ENCODE results near the gene ZC3H15. TPM values are rescaled to one million over a fixed set of nuclear protein-coding genes. Genes with fewer than 3 reads are reported as not detected.
A peak's percentile ranks its signal among the peaks of the same experiment; 100 is the strongest.

Gene ZC3H15
- polyA plus RNA-seq, 2 of the 4 experiments (the other 2 are of a cell fraction), result 99.2 to 191 TPM

GRCh38 chr2:186543561-186544131 is 57.6 kb downstream of the ZC3H15 start:
- Histone ChIP-seq H3K9me3 (no peaks in the 10 kb centered on the region), H3K4me2 (peak overlapping the region; percentile 82), H3K27ac (peak overlapping the region; percentile 90 to 91), H3K4me1 (peaks cover 67% of the 10 kb centered on the region), H3K4me3 (peak overlapping the region; percentile 6; the same call in 1 of the 3 replicates)
- FAIRE-seq (no peak), DNase-seq (ENCODE audit: low read depth in 1 of 2, low spot score in 1 of 2) (peak in 1 of 2 experiments; percentile 49), ATAC-seq (peak; percentile 62 to 64; a peak in 5 of 6 replicates)
- CTCF ChIA-PET, result interaction anchor here (1.3 kb wide), 1 partner anchor 11 kb away, joined by 3 read pairs; no protein-coding TSS in a partner anchor
- TF ChIP-seq FOSL2 (IDR thresholded peaks at IDR 0.05), result no peak
- peak; percentile 72 for TF ChIP-seq FOSL2 (CRISPR knock-in tag; IDR thresholded peaks at IDR 0.05)
- TF ChIP-seq CHD4 (IDR thresholded peaks at IDR 0.05; ENCODE audit: borderline replicate concordance), result no peak
- TF ChIP-seq RARB (CRISPR knock-in tag; IDR thresholded peaks at IDR 0.05), result 0 out of 2 replicates have a peak, but pooled peaks have one; percentile 36
- POLR2A ChIA-PET, result interaction anchor here (1.0 to 2.2 kb wide), 3 partner anchors 10 to 58 kb away, joined by 4 to 21 read pairs (median 8); partner anchors contain the start of genes ITGAV and ZC3H15
- WGBS (ENCODE audit: missing lambda C conversion rate), result 52% methylated on average over 3 of the region's 3 CpGs

- POLR2A ChIA-PET, result interaction anchor here (1.0 to 2.2 kb wide), 4 partner anchors 11 to 58 kb away, joined by 4 to 21 read pairs (median 8); partner anchors contain the start of genes ITGAV and ZC3H15
- FAIRE-seq (peak; percentile 95), ATAC-seq (peak; percentile 92 to 93), DNase-seq (ENCODE audit: low read depth in 1 of 2, low spot score in 1 of 2) (peak; percentile 51 to 85)
- Histone ChIP-seq H3K9me3 (no peaks in the 10 kb centered on the region), H3K4me3 (peak overlapping the region; percentile 6; the same call in 1 of the 3 replicates), H3K4me1 (peaks cover 67% of the 10 kb centered on the region), H3K4me2 (peak overlapping the region; percentile 82), H3K27ac (peak overlapping the region; percentile 90 to 91)
- CTCF ChIA-PET, result interaction anchor here (1.3 kb wide), 1 partner anchor 10 kb away, joined by 3 read pairs; no protein-coding TSS in a partner anchor
- no peak for TF ChIP-seq USF2 (IDR thresholded peaks at IDR 0.05)
- no peak for TF ChIP-seq MYC (IDR thresholded peaks at IDR 0.05; ENCODE audit: borderline replicate concordance, low read length)
- TF ChIP-seq RAD21 (conservative IDR thresholded peaks at IDR 0.05 in 1 of 2, IDR thresholded peaks at IDR 0.05 in 1 of 2), result peak in 1 of 2 experiments; percentile 19; a peak in 2 of 5 replicates
- peak; percentile 38 to 48; a peak in 2 of 5 replicates for TF ChIP-seq EP300 (IDR thresholded peaks at IDR 0.05)
- no peak for TF ChIP-seq BHLHE40 (IDR thresholded peaks at IDR 0.05; ENCODE audit: low read depth, low read length)
- TF ChIP-seq JUN (IDR thresholded peaks at IDR 0.05), result peak; percentile 43 to 74; a peak in 2 of 5 replicates
- peak; percentile 66; the same call in 1 of the 2 replicates for TF ChIP-seq FOSL2 (IDR thresholded peaks at IDR 0.05)
- TF ChIP-seq FOSL2 (CRISPR knock-in tag; IDR thresholded peaks at IDR 0.05), result peak; percentile 89
- TF ChIP-seq MAFK (IDR thresholded peaks at IDR 0.05; ENCODE audit: partially characterized antibody), result peak; percentile 31
- peak; percentile 43; the same call in 1 of the 2 replicates for TF ChIP-seq JUNB (IDR thresholded peaks at IDR 0.05)
- TF ChIP-seq RARB (CRISPR knock-in tag; IDR thresholded peaks at IDR 0.05), result 0 out of 2 replicates have a peak, but pooled peaks have one; percentile 1
- TF ChIP-seq GATA3 (IDR thresholded peaks at IDR 0.05; ENCODE audit: borderline replicate concordance), result peak; percentile 90
- peak in 1 of 2 experiments; percentile 61; a peak in 1 of 4 replicates for TF ChIP-seq CEBPB (IDR thresholded peaks at IDR 0.05)
- TF ChIP-seq MAX (IDR thresholded peaks at IDR 0.05), result peak; percentile 57; the same call in 1 of the 2 replicates
- WGBS (ENCODE audit: missing lambda C conversion rate), result 6% methylated on average over 1 of the region's 1 CpG
Observed at GRCh38 chr2:186544255-186544675, 58.2 kb downstream of the ZC3H15 start.

GRCh38 chr2:186546846-186547245 is 60.8 kb downstream of the ZC3H15 start:
- ATAC-seq (no peak), FAIRE-seq (no peak), DNase-seq (ENCODE audit: low read depth in 1 of 2, low spot score in 1 of 2) (no peak)
- no peak overlapping the region; the same call in 2 of the 3 replicates for H3K4me2 ChIP-seq
- WGBS (ENCODE audit: missing lambda C conversion rate), result 38% methylated on average over 1 of the region's 1 CpG
- POLR2A ChIA-PET, result no interaction called here
- peaks cover 52% of the 10 kb centered on the region for H3K4me1 ChIP-seq
- no peak overlapping the region for H3K4me3 ChIP-seq
- H3K27ac ChIP-seq, result peak overlapping the region in 1 of 2 experiments; percentile 80; a peak in 4 of 6 replicates
- H3K9me3 ChIP-seq, result no peaks in the 10 kb centered on the region
- CTCF ChIA-PET, result interaction anchor here (1.1 to 2.3 kb wide), 4 partner anchors 11 to 43 kb away, joined by 3 to 6 read pairs (median 4); partner anchors contain the start of gene ITGAV
- TF ChIP-seq KDM5A (IDR thresholded peaks at IDR 0.05) (no peak), ATOH8 (CRISPR knock-in tag; IDR thresholded peaks at IDR 0.05; ENCODE audit: low read depth) (no peak), ESRRA (IDR thresholded peaks at IDR 0.05; ENCODE audit: borderline replicate concordance, low read length) (no peak), ELK1 (IDR thresholded peaks at IDR 0.05; ENCODE audit: low read depth, low read length) (no peak), RFX5 (IDR thresholded peaks at IDR 0.05) (no peak), CBX2 (IDR thresholded peaks at IDR 0.05; ENCODE audit: borderline replicate concordance, low read depth) (no peak), E2F6 (IDR thresholded peaks at IDR 0.05; ENCODE audit: borderline replicate concordance, low read depth) (no peak), CHD2 (IDR thresholded peaks at IDR 0.05; ENCODE audit: low read length, partially characterized antibody) (no peak), JUN (IDR thresholded peaks at IDR 0.05) (no peak), RAD21 (conservative IDR thresholded peaks at IDR 0.05 in 1 of 2, IDR thresholded peaks at IDR 0.05 in 1 of 2) (no peak), REST (IDR thresholded peaks at IDR 0.05) (no peak)

Data from A549 (cell line).